SK-N-MC (cell line): ENCODE results near the gene EDDM13.
"Not testable (repeated sequence)": the region's sequence is repeated elsewhere in the genome, so short reads cannot be mapped to it uniquely, and the experiment has no call there.

ENCODE experiments used
- DNase-seq: peaks from one replicate; pipeline ENCODE4 v3.0.0-alpha.2; 2011; ENCODE audit warnings: low read depth, low spot score
- H3K27ac ChIP-seq: fragments of 200-600 bp; sonication (generic); 2 replicates; pipeline ENCODE4 v1.5.1; 2016; ENCODE audit warnings: mixed run types
- H3K36me3 ChIP-seq: fragments of 200-600 bp; sonication (generic); 2 replicates; pipeline ENCODE4 v1.6.1; 2017; ENCODE audit warnings: antibody characterized with exemption, low read length, mixed read lengths; ENCODE audit not compliant: insufficient read depth
- H3K4me3 ChIP-seq: fragments of 200-600 bp; sonication (generic); 2 replicates; pipeline ENCODE4 v1.5.1; 2016
- H3K9ac ChIP-seq: fragments of 200-600 bp; sonication (generic); 2 replicates; pipeline ENCODE4 v1.8.0; 2017; ENCODE audit warnings: mixed run types, mixed read lengths; ENCODE audit not compliant: insufficient read length
- H3K9me3 ChIP-seq: fragments of 200-600 bp; sonication (generic); 2 replicates; pipeline ENCODE4 v1.6.1; 2017; ENCODE audit warnings: low read depth, mild to moderate bottlenecking, antibody characterized with exemption, low read length, moderate library complexity, mixed read lengths
- EZH2 ChIP-seq: fragments of 200-600 bp; sonication (generic); IDR thresholded peaks from one replicate; pipeline ENCODE4 v1.6.1; 2017; ENCODE audit warnings: antibody characterized with exemption
- FOXP2 ChIP-seq: optimal IDR thresholded peaks from 2 replicates; pipeline ENCODE3; 2011; ENCODE audit warnings: mild to moderate bottlenecking, moderate library complexity; ENCODE audit not compliant: insufficient read depth; ENCODE audit errors: extremely low read length, control extremely low read depth
- POLR2AphosphoS5 ChIP-seq: IDR thresholded peaks from 2 replicates; pipeline ENCODE4 v1.6.1; 2012; ENCODE audit warnings: mild to moderate bottlenecking, low read depth, low read length, borderline replicate concordance

The EDDM13 gene

GRCh38 chr19:56272161-56272798 is at the start of gene EDDM13:
EDDM13 (plus strand) TSS chr19:56272748; CDS start chr19:56272835, 87 bp downstream.
- no peak for DNase-seq
- no peak within 1 kb of the TSS for H3K9ac ChIP-seq
- no peak for TF ChIP-seq FOXP2
- TF ChIP-seq POLR2AphosphoS5, result no peak
- no peak for TF ChIP-seq EZH2
- H3K9me3 ChIP-seq, result no peaks in the 10 kb centered on the region
- H3K4me3 ChIP-seq, result no peak within 1 kb of the TSS
- no peaks in the 10 kb centered on the region for H3K36me3 ChIP-seq
- H3K27ac ChIP-seq, result no peak within 1 kb of the TSS

GRCh38 chr19:56222901-56223300 is 49.6 kb upstream of the EDDM13 start:
- Histone ChIP-seq H3K36me3 (no peaks in the 10 kb centered on the region), H3K4me3 (no peak overlapping the region), H3K9me3 (no peaks in the 10 kb centered on the region), H3K9ac (no peak overlapping the region), H3K27ac (no peak overlapping the region)
- no peak for TF ChIP-seq POLR2AphosphoS5
- no peak for TF ChIP-seq EZH2
- TF ChIP-seq FOXP2, result no peak
- DNase-seq, result no peak

GRCh38 chr19:56223481-56223880 is 49.1 kb upstream of the EDDM13 start:
- Histone ChIP-seq H3K4me3 (no peak overlapping the region), H3K27ac (no peak overlapping the region), H3K9me3 (no peaks in the 10 kb centered on the region), H3K9ac (no peak overlapping the region), H3K36me3 (no peaks in the 10 kb centered on the region)
- TF ChIP-seq POLR2AphosphoS5, result no peak
- no peak for TF ChIP-seq EZH2
- no peak for DNase-seq

- no peak for DNase-seq
- H3K27ac ChIP-seq, result no peak overlapping the region
- H3K9ac ChIP-seq, result no peak overlapping the region
- no peaks in the 10 kb centered on the region for H3K9me3 ChIP-seq
- TF ChIP-seq EZH2, result no peak
- TF ChIP-seq POLR2AphosphoS5, result no peak
- no peak for TF ChIP-seq FOXP2
- no peak overlapping the region for H3K4me3 ChIP-seq
- no peaks in the 10 kb centered on the region for H3K36me3 ChIP-seq
Observed at GRCh38 chr19:56245121-56245740, 27.3 kb upstream of the EDDM13 start.

- not testable (repeated sequence) for H3K27ac ChIP-seq
Observed at GRCh38 chr19:56245764-56246163, 26.8 kb upstream of the EDDM13 start.

GRCh38 chr19:56248736-56249338 is 23.7 kb upstream of the EDDM13 start:
- not testable (repeated sequence) for H3K9ac ChIP-seq, H3K4me3 ChIP-seq, H3K27ac ChIP-seq, H3K36me3 ChIP-seq, DNase-seq, H3K9me3 ChIP-seq

More at GRCh38 chr19:56245764-56246163, 26.8 kb upstream of the EDDM13 start:
- not testable (repeated sequence) for DNase-seq, H3K4me3 ChIP-seq, H3K36me3 ChIP-seq, H3K9ac ChIP-seq, H3K9me3 ChIP-seq

GRCh38 chr19:56252699-56253422 is 19.7 kb upstream of the EDDM13 start:
- H3K9ac ChIP-seq, result no peak overlapping the region
- H3K27ac ChIP-seq, result no peak overlapping the region
- TF ChIP-seq EZH2, result no peak
- TF ChIP-seq POLR2AphosphoS5, result no peak
- no peak for TF ChIP-seq FOXP2
- no peaks in the 10 kb centered on the region for H3K9me3 ChIP-seq
- DNase-seq, result no peak
- no peak overlapping the region for H3K4me3 ChIP-seq
- H3K36me3 ChIP-seq, result no peaks in the 10 kb centered on the region

- peak; percentile 32 for DNase-seq
- H3K4me3 ChIP-seq, result no peak overlapping the region
- H3K27ac ChIP-seq, result no peak overlapping the region
- H3K9ac ChIP-seq, result no peak overlapping the region
- no peaks in the 10 kb centered on the region for H3K9me3 ChIP-seq
- no peaks in the 10 kb centered on the region for H3K36me3 ChIP-seq
- TF ChIP-seq POLR2AphosphoS5 (no peak), FOXP2 (no peak), EZH2 (no peak)
Observed at GRCh38 chr19:56253737-56254136, 18.8 kb upstream of the EDDM13 start.
